Activated CD8-positive, alpha-beta memory T cell treated with anti-CD3 and anti-CD28 coated beads for 36 hours (primary cell): ENCODE results near the gene SCRN2. TPM values are rescaled to one million over a fixed set of nuclear protein-coding genes. Genes with fewer than 3 reads are reported as not detected.

ENCODE experiments used
- CTCF ChIA-PET: fragments of 350-600 bp; sonication (Branson Sonifier 250); formaldehyde crosslinking; loops from one replicate; lab custom pipeline; 2021; ENCODE audit warnings: antibody characterized with exemption; lab: Charles Lee
- POLR2A ChIA-PET: fragments of 350-600 bp; sonication (Branson Sonifier 250); formaldehyde crosslinking; loops from one replicate; lab custom pipeline; 2021; ENCODE audit warnings: antibody characterized with exemption; lab: Charles Lee
- total RNA-seq, 2 experiments: library from RNA; stranded (reverse); gene quantifications; one replicate each; pipeline ENCODE4 v1.2.3, GENCODE V29; 2021

SCRN2 gene
- total RNA-seq, 2 experiments from 2014 or later: 18.4 to 18.7 TPM

- POLR2A ChIA-PET: no interaction called here
- CTCF ChIA-PET: interaction anchor here (0.8 to 28.0 kb wide), 2 partner anchors 51 to 102 kb away, joined by 3 to 379 read pairs; partner anchors contain the start of genes PNPO and SP2
These were observed 2.4 kb downstream of the SCRN2 start for GRCh38 chr17:47838636-47839035.

GRCh38 chr17:47837401-47838039, 3.6 kb downstream of the SCRN2 start:
- CTCF ChIA-PET: interaction anchor here (1.2 to 28.0 kb wide), 3 partner anchors 9 to 66 kb away, joined by 3 to 379 read pairs (median 3); partner anchors contain the start of gene SP2
- POLR2A ChIA-PET: no interaction called here

- CTCF ChIA-PET: interaction anchor here (1.2 to 28.0 kb wide), 3 partner anchors 8 to 53 kb away, joined by 3 to 379 read pairs (median 3); partner anchors contain the start of gene SP2
These were observed 4.5 kb downstream of the SCRN2 start for GRCh38 chr17:47836601-47837000.

GRCh38 chr17:47834756-47835155, 6.3 kb downstream of the SCRN2 start:
- ChIA-PET CTCF (interaction anchor here (28.0 kb wide), 1 partner anchor 55 kb away, joined by 379 read pairs; the partner anchor contains the start of gene SP2), POLR2A (no interaction called here)

More at GRCh38 chr17:47836601-47837000, 4.5 kb downstream of the SCRN2 start:
- POLR2A ChIA-PET: no interaction called here

- POLR2A ChIA-PET: interaction anchor here (0.7 to 1.9 kb wide), 3 partner anchors 11 to 112 kb away, joined by 4 to 8 read pairs (median 5); partner anchors contain the start of genes OSBPL7 and SP2
- CTCF ChIA-PET: interaction anchor here (1.5 to 2.0 kb wide), 3 partner anchors 9 to 58 kb away, joined by 8 read pairs; partner anchors contain the start of genes OSBPL7 and SCRN2
These were observed 9.1 kb downstream of the SCRN2 start for GRCh38 chr17:47831934-47832327.

- CTCF ChIA-PET: interaction anchor here (1.5 to 2.0 kb wide), 4 partner anchors 10 to 62 kb away, joined by 3 to 8 read pairs (median 8); partner anchors contain the start of genes OSBPL7 and SCRN2
These were observed 9.8 kb downstream of the SCRN2 start, which contains the start of the genes LRRC46 and MRPL10 for GRCh38 chr17:47831003-47831933. LRRC46 (plus strand) TSS chr17:47831670; CDS start chr17:47831990, 320 bp downstream. MRPL10 (minus strand) TSS chr17:47831541; CDS start chr17:47831511, 30 bp downstream.

GRCh38 chr17:47830396-47831002, 10.6 kb downstream of the SCRN2 start:
- CTCF ChIA-PET: interaction anchor here (1.5 kb wide), 3 partner anchors 9 to 62 kb away, joined by 3 to 8 read pairs (median 8); partner anchors contain the start of gene OSBPL7
- POLR2A ChIA-PET: interaction anchor here (1.6 to 1.9 kb wide), 2 partner anchors 9 to 65 kb away, joined by 5 to 8 read pairs; partner anchors contain the start of genes OSBPL7 and SP2

More at GRCh38 chr17:47831003-47831933, 9.8 kb downstream of the SCRN2 start, which contains the start of the genes LRRC46 and MRPL10:
- POLR2A ChIA-PET: interaction anchor here (0.6 to 1.9 kb wide), 4 partner anchors 10 to 867 kb away, joined by 3 to 8 read pairs (median 4); partner anchors contain the start of genes OSBPL7 and SP2

- POLR2A ChIA-PET: interaction anchor here (0.8 to 1.9 kb wide), 2 partner anchors 8 to 66 kb away, joined by 4 to 8 read pairs; partner anchors contain the start of genes OSBPL7 and SP2
- CTCF ChIA-PET: interaction anchor here (0.6 kb wide), 1 partner anchor 141 kb away, joined by 3 read pairs; the partner anchor contains the start of gene CDK5RAP3
These were observed 11.2 kb downstream of the SCRN2 start for GRCh38 chr17:47829870-47830269.

GRCh38 chr17:47823519-47823918, 17.6 kb downstream of the SCRN2 start:
- POLR2A ChIA-PET: no interaction called here
- CTCF ChIA-PET: no interaction called here

- ChIA-PET CTCF (interaction anchor here (0.8 to 2.6 kb wide), 4 partner anchors 13 to 557 kb away, joined by 3 to 11 read pairs (median 3); partner anchors contain the start of gene CDK5RAP3), POLR2A (no interaction called here)
These were observed 18.3 kb downstream of the SCRN2 start for GRCh38 chr17:47822785-47823184.

- CTCF ChIA-PET: interaction anchor here (0.7 to 2.6 kb wide), 8 partner anchors 9 to 149 kb away, joined by 3 to 11 read pairs (median 3); partner anchors contain the start of genes CDK5RAP3, LRRC46, MRPL10 and SP2
- POLR2A ChIA-PET: interaction anchor here (0.5 to 1.6 kb wide), 4 partner anchors 9 to 155 kb away, joined by 3 to 8 read pairs (median 3); partner anchors contain the start of genes LRRC46 and MRPL10
These were observed 19.4 kb downstream of the SCRN2 start, which contains the start of gene OSBPL7 for GRCh38 chr17:47821424-47822391. OSBPL7 (minus strand) TSS chr17:47821794; CDS start chr17:47820278, 1,516 bp downstream.

- POLR2A ChIA-PET: interaction anchor here (1.0 to 1.6 kb wide), 2 partner anchors 10 to 31 kb away, joined by 3 to 8 read pairs; partner anchors contain the start of genes LRRC46 and MRPL10
- CTCF ChIA-PET: interaction anchor here (0.7 to 2.6 kb wide), 6 partner anchors 10 to 75 kb away, joined by 3 to 11 read pairs (median 4); partner anchors contain the start of genes LRRC46, MRPL10 and SP2
These were observed 20.0 kb downstream of the SCRN2 start for GRCh38 chr17:47821031-47821423.

- ChIA-PET CTCF (no interaction called here), POLR2A (no interaction called here)
These were observed 20.9 kb downstream of the SCRN2 start for GRCh38 chr17:47820033-47820789.

GRCh38 chr17:47819475-47819874, 21.6 kb downstream of the SCRN2 start:
- CTCF ChIA-PET: interaction anchor here (0.6 kb wide), 1 partner anchor 9 kb away, joined by 3 read pairs; no protein-coding TSS in a partner anchor
- POLR2A ChIA-PET: interaction anchor here (0.6 kb wide), 1 partner anchor 164 kb away, joined by 3 read pairs; no protein-coding TSS in a partner anchor

- CTCF ChIA-PET: interaction anchor here (1.0 kb wide), 1 partner anchor 28 kb away, joined by 3 read pairs; no protein-coding TSS in a partner anchor
- POLR2A ChIA-PET: no interaction called here
These were observed 22.9 kb downstream of the SCRN2 start for GRCh38 chr17:47818002-47818695.
